Measurements from ENCODE around the gene ZNF829.

GRCh38 chr19:36963280-36963679, 47.2 kb upstream of the ZNF829 start:
- TF ChIP-seq CTCF (IDR thresholded peaks at IDR 0.05 in 4 of 5, conservative IDR thresholded peaks at IDR 0.05 in 1 of 5) = no peak
- no peak for TF ChIP-seq POLR2A (IDR thresholded peaks at IDR 0.05)
